Mesenchymal stem cell (in vitro differentiated cells and primary cell): ENCODE data around the gene USP30.

Experiments
- DNase-seq: peaks from one replicate; pipeline ENCODE4 v3.0.0-alpha.2; 2013
- H2AFZ ChIP-seq: one replicate; pipeline ENCODE4 v1.6.1; 2013; ENCODE audit warnings: low read depth, mild to moderate bottlenecking, control low read depth, inconsistent platforms, low read length, moderate library complexity
- H2AK5ac ChIP-seq: 2 replicates; pipeline ENCODE4 v1.6.1; 2013; ENCODE audit warnings: low read length, moderate library complexity, mild to moderate bottlenecking, inconsistent platforms; ENCODE audit not compliant: severe bottlenecking
- H2BK120ac ChIP-seq: one replicate; pipeline ENCODE4 v1.6.1; 2013; ENCODE audit warnings: low read depth, mild to moderate bottlenecking, inconsistent platforms, low read length, moderate library complexity
- H2BK12ac ChIP-seq, 2 experiments: one replicate each; pipeline ENCODE4 v1.6.1; 2013; ENCODE audit warnings: inconsistent platforms in 2 of 2, low read length in 2 of 2, mild to moderate bottlenecking in 2 of 2, moderate library complexity in 2 of 2, control low read depth in 1 of 2
- H2BK15ac ChIP-seq: one replicate; pipeline ENCODE4 v1.6.1; 2013; ENCODE audit warnings: mild to moderate bottlenecking, low read depth, inconsistent platforms; ENCODE audit not compliant: poor library complexity, severe bottlenecking
- H2BK5ac ChIP-seq: 2 replicates; pipeline ENCODE4 v1.6.1; 2013; ENCODE audit warnings: low read depth, mild to moderate bottlenecking, low read length, control low read depth, inconsistent platforms; ENCODE audit not compliant: poor library complexity, severe bottlenecking
- H3K14ac ChIP-seq, 2 experiments: one replicate each; pipeline ENCODE4 v1.6.1; 2013; ENCODE audit warnings: inconsistent platforms in 2 of 2, low read length in 2 of 2, control low read depth in 1 of 2, mild to moderate bottlenecking in 1 of 2, moderate library complexity in 1 of 2
- H3K18ac ChIP-seq, 2 experiments: one replicate each; pipeline ENCODE4 v1.6.1; 2013; ENCODE audit warnings: inconsistent platforms in 2 of 2, low read length in 2 of 2, control low read depth in 1 of 2, low read depth in 1 of 2, mild to moderate bottlenecking in 1 of 2
- H3K23ac ChIP-seq, 2 experiments: one replicate each; pipeline ENCODE4 v1.6.1; 2013; ENCODE audit warnings: inconsistent platforms in 2 of 2, low read length in 2 of 2, mild to moderate bottlenecking in 2 of 2, moderate library complexity in 2 of 2, control low read depth in 1 of 2
- H3K27ac ChIP-seq: 2 replicates; pipeline ENCODE4 v1.5.1; 2013; ENCODE audit warnings: mild to moderate bottlenecking, moderate library complexity, low read length, control low read depth, inconsistent platforms; ENCODE audit not compliant: poor library complexity, severe bottlenecking
- H3K27me3 ChIP-seq, 2 experiments: 2 replicates each; pipeline versions ENCODE4 v1.6.1 to v1.7.0; 2013; ENCODE audit warnings: low read length in 2 of 2, mild to moderate bottlenecking in 2 of 2, moderate library complexity in 2 of 2, control low read depth in 1 of 2, inconsistent platforms in 1 of 2; ENCODE audit not compliant: control insufficient read depth in 1 of 2, insufficient read depth in 1 of 2
- H3K36me3 ChIP-seq, 2 experiments: 2 replicates each; pipeline versions ENCODE4 v1.6.1 to v1.7.0; 2013; ENCODE audit warnings: low read length in 2 of 2, control low read depth in 1 of 2, inconsistent platforms in 1 of 2, low read depth in 1 of 2, mild to moderate bottlenecking in 1 of 2; ENCODE audit not compliant: insufficient read depth in 2 of 2, control insufficient read depth in 1 of 2
- H3K4ac ChIP-seq, 2 experiments: one replicate each; pipeline ENCODE4 v1.6.1; 2013; ENCODE audit warnings: inconsistent platforms in 2 of 2, low read length in 2 of 2, mild to moderate bottlenecking in 2 of 2, moderate library complexity in 2 of 2, control low read depth in 1 of 2, low read depth in 1 of 2
- H3K4me1 ChIP-seq: 2 replicates; pipeline ENCODE4 v1.6.1; 2013; ENCODE audit warnings: low read depth, low read length, control low read depth; ENCODE audit not compliant: control insufficient read depth, insufficient read depth
- H3K4me2 ChIP-seq: 2 replicates; pipeline ENCODE4 v1.6.1; 2013; ENCODE audit warnings: low read length, mild to moderate bottlenecking, inconsistent platforms; ENCODE audit not compliant: poor library complexity, severe bottlenecking
- H3K4me3 ChIP-seq, 2 experiments: 2 replicates each; pipeline versions ENCODE4 v1.5.1 to v1.7.0; 2013; ENCODE audit warnings: low read length in 2 of 2, mild to moderate bottlenecking in 2 of 2, control low read depth in 1 of 2, low read depth in 1 of 2; ENCODE audit not compliant: insufficient read depth in 1 of 2
- H3K79me1 ChIP-seq: replicated peaks from 2 replicates; pipeline ENCODE4 v1.6.1; 2013; ENCODE audit warnings: mild to moderate bottlenecking, control low read depth, low read length, inconsistent platforms; ENCODE audit not compliant: poor library complexity, severe bottlenecking
- H3K9ac ChIP-seq: 2 replicates; pipeline ENCODE4 v1.7.0; 2013; ENCODE audit warnings: mild to moderate bottlenecking, low read length, moderate library complexity
- H3K9me3 ChIP-seq: 2 replicates; pipeline ENCODE4 v1.7.0; 2013; ENCODE audit warnings: mild to moderate bottlenecking, low read length; ENCODE audit not compliant: control insufficient read depth
- H4K8ac ChIP-seq: one replicate; pipeline ENCODE4 v1.6.1; 2013; ENCODE audit warnings: inconsistent platforms, mild to moderate bottlenecking, low read length, moderate library complexity
- H4K91ac ChIP-seq: one replicate; pipeline ENCODE4 v1.6.1; 2013; ENCODE audit warnings: mild to moderate bottlenecking, low read length, inconsistent platforms
- WGBS: methylation state at CpG from one replicate; pipeline ENCODE4 v1.1.7; 2013; ENCODE audit warnings: mixed read lengths; 5-methylcytosine and 5-hydroxymethylcytosine counted together

The USP30 gene

GRCh38 chr12:109010259-109010658, 42.1 kb upstream of the USP30 start:
- 84% methylated on average over 2 of the region's 2 CpGs for WGBS
- Histone ChIP-seq H4K91ac (no peak overlapping the region), H3K4me1 (no peaks in the 10 kb centered on the region), H3K4me2 (no peak overlapping the region), H2BK120ac (no peak overlapping the region), H4K8ac (no peak overlapping the region), H3K14ac (no peak overlapping the region), H3K4me3 (no peak overlapping the region), H3K9ac (no peak overlapping the region), H2AK5ac (no peak overlapping the region), H3K4ac (no peak overlapping the region), H2BK12ac (no peak overlapping the region), H2AFZ (no peak overlapping the region), H3K79me1 (no peaks in the 10 kb centered on the region), H2BK15ac (no peak overlapping the region), H3K36me3 (no peaks in the 10 kb centered on the region), H3K9me3 (no peaks in the 10 kb centered on the region), H3K23ac (no peak overlapping the region), H3K18ac (no peak overlapping the region), H2BK5ac (no peak overlapping the region), H3K27me3 (peaks cover 5 to 12% of the 10 kb centered on the region in 2 experiments), H3K27ac (no peak overlapping the region)
- no peak for DNase-seq

- Histone ChIP-seq H2BK15ac (no peak overlapping the region), H3K23ac (no peak overlapping the region), H3K4me3 (no peak overlapping the region), H3K4ac (no peak overlapping the region), H3K14ac (no peak overlapping the region), H3K36me3 (no peaks in the 10 kb centered on the region), H3K27ac (no peak overlapping the region), H3K18ac (no peak overlapping the region), H3K4me1 (no peaks in the 10 kb centered on the region), H3K79me1 (no peaks in the 10 kb centered on the region), H2BK120ac (no peak overlapping the region), H2BK12ac (no peak overlapping the region), H3K9ac (no peak overlapping the region), H3K4me2 (no peak overlapping the region), H2AK5ac (no peak overlapping the region), H2BK5ac (no peak overlapping the region), H4K8ac (no peak overlapping the region), H4K91ac (no peak overlapping the region), H3K27me3 (peaks cover 0 to 8% of the 10 kb centered on the region in 2 experiments), H2AFZ (no peak overlapping the region), H3K9me3 (no peaks in the 10 kb centered on the region)
- WGBS, result 79% methylated on average over 6 of the region's 6 CpGs
- no peak for DNase-seq
Observed at GRCh38 chr12:109014984-109015765, 37.2 kb upstream of the USP30 start.

- Histone ChIP-seq H2BK12ac (no peak overlapping the region), H3K9ac (no peak overlapping the region), H3K9me3 (no peaks in the 10 kb centered on the region), H3K4me2 (no peak overlapping the region), H3K79me1 (no peaks in the 10 kb centered on the region), H2AFZ (no peak overlapping the region), H4K91ac (no peak overlapping the region), H3K4me1 (peaks cover 4% of the 10 kb centered on the region), H3K4me3 (no peak overlapping the region), H3K27me3 (peaks cover 0 to 7% of the 10 kb centered on the region in 2 experiments), H3K14ac (no peak overlapping the region), H4K8ac (no peak overlapping the region), H3K27ac (no peak overlapping the region), H3K23ac (no peak overlapping the region), H3K4ac (no peak overlapping the region), H3K18ac (no peak overlapping the region), H2BK15ac (no peak overlapping the region), H2BK120ac (no peak overlapping the region), H3K36me3 (no peaks in the 10 kb centered on the region), H2BK5ac (no peak overlapping the region), H2AK5ac (no peak overlapping the region)
- WGBS, result 72% methylated on average over 8 of the region's 8 CpGs
- DNase-seq, result no peak
Observed at GRCh38 chr12:109016016-109016415, 36.4 kb upstream of the USP30 start.

GRCh38 chr12:109016978-109017377, 35.4 kb upstream of the USP30 start:
- no peak overlapping the region for H3K27ac ChIP-seq
- no peak overlapping the region for H2BK12ac ChIP-seq
- H3K4me3 ChIP-seq, result no peak overlapping the region
- no peaks in the 10 kb centered on the region for H3K9me3 ChIP-seq
- H3K4ac ChIP-seq, result no peak overlapping the region
- WGBS, result 74% methylated on average over 5 of the region's 6 CpGs
- no peak overlapping the region for H2AFZ ChIP-seq
- H3K18ac ChIP-seq, result no peak overlapping the region
- no peak overlapping the region for H2BK120ac ChIP-seq
- H3K23ac ChIP-seq, result no peak overlapping the region
- no peak overlapping the region for H3K9ac ChIP-seq
- H4K91ac ChIP-seq, result no peak overlapping the region
- no peak overlapping the region for H2AK5ac ChIP-seq
- H3K4me1 ChIP-seq, result peaks cover 4% of the 10 kb centered on the region
- H3K27me3 ChIP-seq, result peaks cover 0 to 3% of the 10 kb centered on the region in 2 experiments
- no peak for DNase-seq
- no peak overlapping the region for H3K14ac ChIP-seq
- H3K79me1 ChIP-seq, result no peaks in the 10 kb centered on the region
- H2BK5ac ChIP-seq, result no peak overlapping the region
- no peak overlapping the region for H2BK15ac ChIP-seq
- H4K8ac ChIP-seq, result no peak overlapping the region
- no peak overlapping the region for H3K4me2 ChIP-seq
- no peaks in the 10 kb centered on the region for H3K36me3 ChIP-seq
